Inferior parietal cortex (tissue), 1 donor: Measurements from ENCODE around the gene RNF220.

Experiments used
- DNase-seq: peaks from one replicate; pipeline ENCODE4 v3.0.0-alpha.2; 2016; ENCODE audit errors: extremely low spot score

Gene RNF220

GRCh38 chr1:44609768-44610526 is 204.9 kb downstream of the RNF220 start:
- no peak for DNase-seq

- no peak for DNase-seq
These were observed 205.6 kb downstream of the RNF220 start for GRCh38 chr1:44610527-44611148.

DNA sequence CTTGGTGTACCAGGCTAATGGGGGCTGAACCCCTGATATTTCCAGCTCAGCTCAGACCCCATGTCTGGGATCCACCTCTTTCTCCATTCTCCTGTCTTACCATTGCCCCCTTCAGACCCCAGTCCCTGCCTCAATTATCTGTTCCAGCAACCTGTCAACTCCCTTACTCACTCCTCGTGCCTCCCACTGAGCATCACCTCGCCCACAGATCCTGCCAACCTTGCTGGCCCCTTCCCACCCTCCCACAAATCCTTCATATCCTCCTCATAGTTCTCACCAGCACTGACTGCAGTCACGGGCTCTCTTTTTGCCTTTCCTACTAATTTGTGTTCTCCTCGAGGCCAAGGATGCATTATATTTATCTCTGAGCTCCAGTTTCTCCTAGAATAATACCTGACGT is 206.4 kb downstream of the RNF220 start:
- no peak for DNase-seq

- no peak for DNase-seq
These were observed 206.8 kb downstream of the RNF220 start for GRCh38 chr1:44611866-44612265.

- no peak for DNase-seq
These were observed 208.9 kb downstream of the RNF220 start for GRCh38 chr1:44613941-44614340.

GRCh38 chr1:44616284-44616990 is 211.4 kb downstream of the RNF220 start:
- no peak for DNase-seq

DNA sequence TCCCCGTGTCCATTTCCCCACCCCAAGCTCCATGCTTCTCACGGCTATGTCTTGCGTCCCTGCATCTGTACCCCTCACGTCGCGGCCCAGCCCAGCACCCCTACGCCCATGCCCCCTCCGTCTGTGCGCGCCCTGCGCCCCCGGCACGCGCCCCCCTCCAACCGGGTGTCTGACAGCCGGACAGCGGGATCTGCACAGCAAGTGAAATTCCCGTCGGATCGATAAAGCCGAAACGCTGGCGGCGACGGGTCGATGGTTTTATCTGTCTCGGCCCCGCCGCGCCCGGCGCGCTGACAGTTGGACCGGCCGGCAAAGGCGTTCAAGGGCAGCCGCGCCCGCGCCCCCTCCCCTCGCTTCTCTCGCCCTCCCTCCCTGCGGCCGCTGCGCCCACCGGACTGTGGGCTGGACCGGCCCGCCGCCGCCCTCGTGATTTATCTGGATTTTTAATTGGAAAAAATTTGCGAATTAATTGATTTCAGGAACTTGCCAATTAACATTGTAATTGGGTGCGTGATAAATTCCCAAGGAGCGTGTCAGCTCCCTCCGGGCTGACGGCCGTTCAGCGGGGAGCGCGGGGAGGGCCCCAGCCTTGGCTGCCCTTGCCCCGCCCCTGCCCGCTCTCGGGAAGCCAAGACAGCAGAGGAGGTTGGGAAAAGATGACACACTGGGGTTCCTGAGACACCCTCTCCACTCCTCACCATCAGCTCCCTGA is 212.1 kb downstream of the RNF220 start:
- DNase-seq, result no peak

- DNase-seq, result no peak
These were observed 212.6 kb downstream of the RNF220 start for GRCh38 chr1:44617703-44618029.

GRCh38 chr1:44619261-44619900 is 214.3 kb downstream of the RNF220 start:
- no peak for DNase-seq

DNA sequence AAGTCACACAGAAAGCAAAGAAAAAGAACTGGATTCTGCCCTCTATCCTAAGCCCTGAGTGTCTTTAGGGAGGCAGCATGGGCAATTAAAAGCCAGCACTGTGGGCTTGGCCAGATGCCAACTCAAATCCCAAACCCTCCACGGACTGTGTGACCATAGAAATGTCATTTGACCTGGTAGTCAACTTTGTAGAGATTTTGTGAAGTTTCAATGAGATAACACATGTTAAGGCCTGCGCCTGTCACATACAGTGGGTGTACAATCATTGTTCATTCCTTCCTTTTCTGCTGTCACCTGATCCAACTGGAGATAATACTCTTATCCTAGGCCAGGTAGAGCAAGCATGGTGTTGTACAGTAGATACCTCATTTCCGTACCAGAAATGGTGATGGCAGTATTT is 215.0 kb downstream of the RNF220 start:
- DNase-seq, result no peak

- no peak for DNase-seq
These were observed 216.8 kb downstream of the RNF220 start for GRCh38 chr1:44621841-44622286.

DNA sequence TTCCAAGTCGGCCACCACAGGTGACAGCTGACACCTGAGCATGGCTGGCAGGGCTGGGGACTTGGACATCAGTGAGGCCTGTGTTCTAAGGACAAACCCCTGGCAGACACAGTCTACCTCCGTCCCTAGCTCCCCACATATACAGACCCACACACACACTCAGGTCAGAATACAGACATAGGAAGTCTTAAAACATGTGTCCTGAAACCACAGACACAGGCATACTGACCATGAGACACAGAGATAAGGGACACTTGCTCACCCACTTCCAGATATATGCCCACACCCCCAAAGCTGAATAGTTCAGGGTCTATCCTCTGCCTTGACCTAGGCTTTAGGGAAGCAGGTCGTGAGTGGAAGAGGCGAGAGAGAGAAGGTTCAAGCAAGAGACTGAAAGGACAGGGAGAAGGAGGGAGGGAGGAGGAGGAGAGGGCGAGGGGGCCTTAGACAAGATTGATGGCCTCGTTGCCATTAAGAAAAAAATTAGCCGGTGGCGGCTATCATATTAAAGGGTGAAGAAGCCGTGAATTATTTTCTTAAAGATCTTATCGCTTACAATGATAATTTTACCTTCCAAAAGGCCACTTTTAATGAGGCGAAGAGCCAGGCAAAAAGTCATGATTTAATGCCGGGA is 219.3 kb downstream of the RNF220 start:
- no peak for DNase-seq

DNA sequence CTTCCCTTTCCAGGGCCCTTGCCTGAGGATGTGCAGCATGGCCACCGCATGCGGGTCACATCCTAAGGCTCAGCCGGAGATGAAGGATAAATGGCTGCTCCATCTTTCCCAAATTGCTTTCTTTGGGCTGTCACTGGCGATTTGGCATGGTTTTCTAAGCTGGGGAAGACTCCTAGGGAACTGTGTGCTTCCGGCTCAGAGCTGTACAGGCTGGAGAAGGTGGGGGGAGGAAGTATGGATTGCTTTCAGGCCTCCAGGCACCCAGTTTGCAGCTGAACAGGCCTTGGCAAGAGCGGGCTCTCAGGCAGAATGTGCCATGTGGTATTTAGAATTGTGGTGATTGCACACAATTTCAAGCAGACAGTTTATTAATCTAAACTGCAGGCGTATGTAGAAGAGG is 220.3 kb downstream of the RNF220 start:
- DNase-seq, result no peak

GRCh38 chr1:44628962-44629756 is 224.1 kb downstream of the RNF220 start:
- no peak for DNase-seq

DNA sequence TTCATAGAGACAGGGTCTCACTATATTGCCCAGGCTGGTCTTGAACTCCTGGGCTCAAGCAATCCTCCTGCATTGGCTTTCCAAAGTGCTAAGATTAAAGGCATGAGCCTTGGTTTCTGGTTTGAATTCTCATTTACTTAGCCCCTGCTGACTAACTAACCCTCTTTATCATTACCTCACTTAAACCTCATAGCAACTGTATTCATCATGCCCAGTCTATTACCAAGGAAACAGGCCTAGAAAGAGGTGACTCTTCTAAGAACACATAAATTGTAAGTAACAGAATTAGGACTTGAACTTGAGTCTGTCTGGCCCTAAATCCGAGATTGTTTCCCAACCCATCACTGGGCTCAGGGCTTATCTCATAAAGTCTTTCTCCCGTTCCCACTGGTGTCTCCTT is 225.1 kb downstream of the RNF220 start:
- DNase-seq, result no peak

DNA sequence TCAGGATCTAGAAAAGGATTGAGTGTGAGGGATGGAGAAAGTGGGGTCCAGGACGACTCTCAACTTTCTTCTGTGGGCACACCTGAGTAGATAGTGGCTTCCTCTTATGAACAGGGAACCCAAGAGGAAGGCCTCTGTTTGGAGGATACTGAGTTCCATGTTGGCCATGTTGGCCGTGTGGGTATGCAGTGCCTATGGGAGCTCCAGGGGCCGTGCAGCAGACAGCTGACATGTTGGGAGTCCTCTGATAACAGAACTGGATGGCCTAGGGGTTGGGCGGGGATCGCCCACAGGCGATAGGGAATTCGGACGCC is 226.2 kb downstream of the RNF220 start:
- DNase-seq, result no peak

DNA sequence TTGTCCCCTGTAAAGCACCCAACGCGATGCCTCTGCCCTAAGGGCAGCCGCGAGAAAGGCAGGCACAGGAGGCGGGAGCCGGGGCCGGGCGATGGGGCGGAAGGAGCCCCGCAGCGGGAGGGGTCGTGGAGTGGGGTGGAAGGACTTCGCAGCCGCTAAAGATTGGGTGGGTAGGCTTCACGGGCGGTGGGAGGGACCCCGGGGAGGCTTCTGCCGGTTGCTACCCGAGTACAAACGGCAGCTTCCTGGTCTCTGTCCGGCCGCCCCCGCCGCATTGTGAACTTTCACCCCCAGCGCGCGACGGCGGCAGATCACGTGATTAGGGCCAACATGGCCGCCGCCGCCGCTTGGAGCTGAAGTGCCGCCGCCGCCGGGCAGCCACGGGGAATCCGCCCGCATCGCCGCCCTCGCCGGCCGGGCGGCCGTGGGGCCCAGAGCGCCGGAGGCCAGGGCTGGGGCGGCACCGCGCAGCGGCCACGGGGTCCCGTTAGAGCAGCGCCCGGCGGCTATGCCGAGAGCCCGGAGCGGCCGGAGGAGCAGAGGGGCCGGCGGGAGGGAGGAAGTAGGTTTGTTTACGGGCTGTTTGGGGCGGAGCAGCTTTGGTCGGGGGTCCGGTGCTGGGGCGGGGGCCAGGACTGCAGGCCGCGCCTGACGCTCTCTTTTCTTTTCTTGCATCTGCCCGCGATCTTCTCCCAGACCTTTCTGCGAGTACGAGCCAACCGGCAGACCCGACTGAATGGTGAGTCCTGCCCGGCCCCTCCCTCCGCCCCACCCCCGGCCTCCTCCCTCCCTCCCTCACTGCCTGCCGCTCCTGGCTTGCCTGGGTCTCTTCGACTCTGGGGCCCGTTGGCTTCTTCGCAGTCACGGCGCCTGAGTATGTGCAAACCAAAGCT is 226.8 kb downstream of the RNF220 start:
- DNase-seq, result peak; percentile 77

DNA sequence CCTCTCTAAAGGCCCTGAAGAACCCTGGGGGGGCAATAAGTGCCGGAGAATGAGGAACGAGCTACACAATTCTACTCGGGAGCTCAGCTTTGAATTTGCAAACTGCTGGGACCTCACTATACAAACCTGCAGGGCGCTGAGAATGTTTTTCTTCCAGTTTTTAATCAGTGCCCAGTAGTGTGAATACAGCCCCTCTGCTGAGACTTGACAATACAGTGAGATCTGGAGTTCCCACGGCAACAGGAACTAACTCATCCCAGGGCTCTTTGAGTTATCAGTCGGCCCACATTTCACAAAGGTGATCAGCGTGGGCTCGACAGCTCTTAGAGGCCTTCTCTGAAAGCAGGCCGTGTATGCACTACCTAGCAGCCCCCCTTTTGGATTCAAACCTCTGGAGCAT is 227.5 kb downstream of the RNF220 start:
- DNase-seq, result no peak

- no peak for DNase-seq
These were observed 229.6 kb downstream of the RNF220 start for GRCh38 chr1:44634606-44635189.
